ENCODE data around the gene XPO6.
"Not testable (repeated sequence)": the region's sequence is repeated elsewhere in the genome, so short reads cannot be mapped to it uniquely, and the experiment has no call there.

XPO6 gene

GRCh38 chr16:28211758-28212531 lies at the start of gene XPO6:
XPO6 (minus strand) TSS chr16:28211965; CDS start chr16:28211368, 597 bp downstream.
- DNase-seq (ENCODE audit: low read depth in 2 of 3, low spot score in 1 of 3): peak; percentile 98 to 100 (median 99)

- no peak for DNase-seq (ENCODE audit: low read depth in 2 of 3, low spot score in 1 of 3)
These were observed 48.4 kb upstream of the XPO6 start for GRCh38 chr16:28260193-28260592.

GRCh38 chr16:28259781-28260150 lies 48.0 kb upstream of the XPO6 start:
- no peak for DNase-seq (ENCODE audit: low read depth in 2 of 3, low spot score in 1 of 3)

GRCh38 chr16:28259091-28259780 lies 47.5 kb upstream of the XPO6 start:
- DNase-seq (ENCODE audit: low read depth in 2 of 3, low spot score in 1 of 3): no peak

GRCh38 chr16:28258567-28258966 lies 46.8 kb upstream of the XPO6 start:
- no peak for DNase-seq (ENCODE audit: low read depth in 2 of 3, low spot score in 1 of 3)

GRCh38 chr16:28257256-28257655 lies 45.5 kb upstream of the XPO6 start:
- no peak for DNase-seq (ENCODE audit: low read depth in 2 of 3, low spot score in 1 of 3)

GRCh38 chr16:28255838-28256237 lies 44.1 kb upstream of the XPO6 start:
- DNase-seq (ENCODE audit: low read depth in 2 of 3, low spot score in 1 of 3): no peak

- no peak for DNase-seq (ENCODE audit: low read depth in 2 of 3, low spot score in 1 of 3)
These were observed 42.4 kb upstream of the XPO6 start for GRCh38 chr16:28254158-28254557.

- no peak for DNase-seq (ENCODE audit: low read depth in 2 of 3, low spot score in 1 of 3)
These were observed 39.2 kb upstream of the XPO6 start for GRCh38 chr16:28250999-28251398.

- not testable (repeated sequence) for DNase-seq (ENCODE audit: low read depth in 2 of 3, low spot score in 1 of 3)
These were observed 37.7 kb upstream of the XPO6 start for GRCh38 chr16:28249483-28249882.

- no peak for DNase-seq (ENCODE audit: low read depth in 2 of 3, low spot score in 1 of 3)
These were observed 30.2 kb upstream of the XPO6 start for GRCh38 chr16:28241924-28242323.

- DNase-seq (ENCODE audit: low read depth in 2 of 3, low spot score in 1 of 3): no peak
These were observed 26.1 kb upstream of the XPO6 start for GRCh38 chr16:28237754-28238357.

- no peak for DNase-seq (ENCODE audit: low read depth in 2 of 3, low spot score in 1 of 3)
These were observed 20.0 kb upstream of the XPO6 start for GRCh38 chr16:28231763-28232162.

GRCh38 chr16:28223909-28224308 lies 12.1 kb upstream of the XPO6 start:
- DNase-seq (ENCODE audit: low read depth in 2 of 3, low spot score in 1 of 3): not testable (repeated sequence)

- not testable (repeated sequence) for DNase-seq (ENCODE audit: low read depth in 2 of 3, low spot score in 1 of 3)
These were observed 8.0 kb upstream of the XPO6 start for GRCh38 chr16:28219777-28220176.

- no peak for DNase-seq (ENCODE audit: low read depth in 2 of 3, low spot score in 1 of 3)
These were observed 7.5 kb upstream of the XPO6 start for GRCh38 chr16:28219282-28219681.

- peak; percentile 28 to 53 (median 34) for DNase-seq (ENCODE audit: low read depth in 2 of 3, low spot score in 1 of 3)
These were observed 6.3 kb upstream of the XPO6 start for GRCh38 chr16:28218109-28218508.

GRCh38 chr16:28217326-28217725 lies 5.6 kb upstream of the XPO6 start:
- DNase-seq (ENCODE audit: low read depth in 2 of 3, low spot score in 1 of 3): no peak

- DNase-seq (ENCODE audit: low read depth in 2 of 3, low spot score in 1 of 3): no peak
These were observed 1.6 kb upstream of the XPO6 start for GRCh38 chr16:28213396-28213795.

GRCh38 chr16:28212532-28212873 lies 738 bp upstream of the XPO6 start:
- DNase-seq (ENCODE audit: low read depth in 2 of 3, low spot score in 1 of 3): no peak

GRCh38 chr16:28210979-28211588 lies 681 bp downstream of the XPO6 start:
- peak in 2 of 3 donors; percentile 55 to 67 for DNase-seq (ENCODE audit: low read depth in 2 of 3, low spot score in 1 of 3)

- no peak for DNase-seq (ENCODE audit: low read depth in 2 of 3, low spot score in 1 of 3)
These were observed 1.5 kb downstream of the XPO6 start for GRCh38 chr16:28210264-28210663.

All from stimulated activated CD4-positive, alpha-beta T cell treated with anti-CD3 and anti-CD28 coated beads, Interleukin-12 subunit alpha, Interleukin-12 subunit beta, amount 100 ng/mL, for 48 hours (primary cell).